Endodermal cell (in vitro differentiated cells): ENCODE measurements around the gene AREL1. TPM values are rescaled to one million over a fixed set of nuclear protein-coding genes. Genes with fewer than 3 reads are reported as not detected.

Experiments
- DNase-seq: peaks from one replicate; pipeline ENCODE4 v3.0.0-alpha.2; 2017
- H3K27ac ChIP-seq: 2 replicates; pipeline ENCODE4 v1.5.1; 2013; ENCODE audit warnings: mild to moderate bottlenecking, low read depth, low read length, moderate library complexity
- H3K27me3 ChIP-seq: 2 replicates; pipeline ENCODE4 v1.6.1; 2013; ENCODE audit warnings: mild to moderate bottlenecking, low read length, moderate library complexity; ENCODE audit not compliant: insufficient read depth, control insufficient read depth, poor library complexity, severe bottlenecking
- H3K36me3 ChIP-seq: 2 replicates; pipeline ENCODE4 v1.7.0; 2013; ENCODE audit warnings: mild to moderate bottlenecking, low read length, moderate library complexity; ENCODE audit not compliant: control insufficient read depth, insufficient read depth
- H3K4me1 ChIP-seq: one replicate; pipeline ENCODE4 v1.7.0; 2013; ENCODE audit warnings: low read length; ENCODE audit not compliant: control insufficient read depth, insufficient read depth
- H3K4me3 ChIP-seq: 2 replicates; pipeline ENCODE4 v1.5.1; 2013; ENCODE audit warnings: mild to moderate bottlenecking, low read length, moderate library complexity
- H3K9ac ChIP-seq: 2 replicates; pipeline ENCODE4 v1.6.1; 2013; ENCODE audit warnings: mild to moderate bottlenecking, low read length, moderate library complexity; ENCODE audit not compliant: poor library complexity, severe bottlenecking; ENCODE audit errors: extremely low read depth
- H3K9me3 ChIP-seq: 2 replicates; pipeline ENCODE4 v1.6.1; 2013; ENCODE audit warnings: mild to moderate bottlenecking, low read length, moderate library complexity; ENCODE audit not compliant: control insufficient read depth
- H3K27ac Mint-ChIP-seq: 2 replicates; pipeline ENCODE4 v1.8.0; 2020; ENCODE audit warnings: mixed read lengths
- H3K27me3 Mint-ChIP-seq: 2 replicates; pipeline ENCODE4 v1.8.0; 2021; ENCODE audit warnings: mild to moderate bottlenecking, mixed read lengths; ENCODE audit not compliant: insufficient read depth
- H3K36me3 Mint-ChIP-seq: 2 replicates; pipeline ENCODE4 v1.8.0; 2020; ENCODE audit warnings: low read depth, mixed read lengths
- H3K4me1 Mint-ChIP-seq: 2 replicates; pipeline ENCODE4 v1.8.0; 2020; ENCODE audit warnings: mixed read lengths
- H3K4me3 Mint-ChIP-seq: 2 replicates; pipeline ENCODE4 v1.8.0; 2020; ENCODE audit warnings: mild to moderate bottlenecking, moderate library complexity, mixed read lengths
- H3K9me3 Mint-ChIP-seq: 2 replicates; pipeline ENCODE4 v1.8.0; 2020; ENCODE audit warnings: mild to moderate bottlenecking, mixed read lengths
- WGBS, 2 experiments: methylation state at CpG; one replicate each; pipeline versions ENCODE4 v1.1.5 to v1.1.7; 2013; ENCODE audit warnings: missing lambda C conversion rate in 2 of 2, mixed read lengths in 1 of 2; ENCODE audit not compliant: insufficient coverage in 1 of 2, insufficient read length in 1 of 2; 5-methylcytosine and 5-hydroxymethylcytosine counted together
- total RNA-seq, 2 donors: library from RNA; stranded (reverse); fragmentation: NEBNext Ultra II Directional in 1 of 2; extraction: Animal tissue kit (Norgen Biotek cat#: 25700) in 1 of 2; gene quantifications; 2 replicates in 1 of 2; 3 replicates in 1 of 2; pipeline ENCODE4 v1.2.1, GENCODE V29; 2021
- TF ChIP-seq, protein P1 (sequence below): fragments of 200-600 bp; sonication (generic); conservative IDR thresholded peaks from 2 replicates; pipeline ENCODE4 v1.5.0; 2021; ENCODE audit warnings: antibody characterized with exemption, mild to moderate bottlenecking

Gene AREL1
- total RNA-seq, 2 donors from 2014 or later: 36.5 to 39.0 TPM

DNA sequence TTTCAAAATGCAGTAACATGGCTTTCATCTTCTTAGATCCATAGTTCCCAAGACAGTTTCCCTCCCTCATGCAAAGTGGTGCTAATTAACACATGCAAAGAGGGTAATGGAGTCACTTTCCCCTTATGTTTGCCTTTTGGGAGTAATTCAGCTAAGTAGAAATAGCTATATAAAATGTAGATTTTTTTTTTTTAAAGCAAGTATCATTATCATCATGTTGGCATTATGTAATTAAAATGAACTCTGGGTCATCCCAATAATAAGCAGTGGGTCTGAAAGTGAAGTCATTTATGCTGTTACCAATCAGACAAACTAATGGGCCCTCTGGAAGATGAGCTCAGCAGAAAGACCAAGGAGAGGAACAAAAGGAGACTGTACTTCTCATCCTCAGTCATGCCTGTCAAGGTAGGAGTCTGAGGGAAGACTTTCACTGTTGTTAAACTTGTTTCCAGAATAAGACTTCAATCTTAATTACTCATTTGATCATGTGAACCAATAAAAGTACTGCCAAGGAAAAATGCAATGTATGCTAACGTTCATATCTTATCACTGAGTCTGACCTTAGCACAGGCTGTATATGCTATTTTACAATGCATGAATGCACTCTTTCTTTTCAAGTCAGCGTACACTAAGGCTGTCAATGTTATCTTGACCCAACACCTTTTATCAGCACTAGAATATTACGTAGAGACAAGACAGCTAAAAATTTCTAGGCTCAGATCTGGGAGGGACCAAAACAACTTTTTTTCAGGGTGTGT is 26.8 kb downstream of the AREL1 start:
- peaks cover 75% of the 10 kb centered on the region for H3K36me3 ChIP-seq
- peaks cover 6% of the 10 kb centered on the region for H3K4me1 Mint-ChIP-seq
- H3K9me3 ChIP-seq: no peaks in the 10 kb centered on the region
- no peaks in the 10 kb centered on the region for H3K4me1 ChIP-seq
- peaks cover 56% of the 10 kb centered on the region for H3K36me3 Mint-ChIP-seq
- H3K27ac ChIP-seq: no peak overlapping the region
- DNase-seq: no peak
- WGBS, 2 experiments: 92 to 93% methylated on average over 2 to 3 of the region's 3 CpGs
- H3K27ac Mint-ChIP-seq: no peak overlapping the region
- no peaks in the 10 kb centered on the region for H3K27me3 Mint-ChIP-seq
- no peak overlapping the region for H3K4me3 Mint-ChIP-seq
- no peaks in the 10 kb centered on the region for H3K27me3 ChIP-seq
- TF ChIP-seq, protein P1, sequence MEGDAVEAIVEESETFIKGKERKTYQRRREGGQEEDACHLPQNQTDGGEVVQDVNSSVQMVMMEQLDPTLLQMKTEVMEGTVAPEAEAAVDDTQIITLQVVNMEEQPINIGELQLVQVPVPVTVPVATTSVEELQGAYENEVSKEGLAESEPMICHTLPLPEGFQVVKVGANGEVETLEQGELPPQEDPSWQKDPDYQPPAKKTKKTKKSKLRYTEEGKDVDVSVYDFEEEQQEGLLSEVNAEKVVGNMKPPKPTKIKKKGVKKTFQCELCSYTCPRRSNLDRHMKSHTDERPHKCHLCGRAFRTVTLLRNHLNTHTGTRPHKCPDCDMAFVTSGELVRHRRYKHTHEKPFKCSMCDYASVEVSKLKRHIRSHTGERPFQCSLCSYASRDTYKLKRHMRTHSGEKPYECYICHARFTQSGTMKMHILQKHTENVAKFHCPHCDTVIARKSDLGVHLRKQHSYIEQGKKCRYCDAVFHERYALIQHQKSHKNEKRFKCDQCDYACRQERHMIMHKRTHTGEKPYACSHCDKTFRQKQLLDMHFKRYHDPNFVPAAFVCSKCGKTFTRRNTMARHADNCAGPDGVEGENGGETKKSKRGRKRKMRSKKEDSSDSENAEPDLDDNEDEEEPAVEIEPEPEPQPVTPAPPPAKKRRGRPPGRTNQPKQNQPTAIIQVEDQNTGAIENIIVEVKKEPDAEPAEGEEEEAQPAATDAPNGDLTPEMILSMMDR: no peak
- no peak overlapping the region for H3K4me3 ChIP-seq
- H3K9ac ChIP-seq: no peak overlapping the region
- H3K9me3 Mint-ChIP-seq: no peaks in the 10 kb centered on the region

DNA sequence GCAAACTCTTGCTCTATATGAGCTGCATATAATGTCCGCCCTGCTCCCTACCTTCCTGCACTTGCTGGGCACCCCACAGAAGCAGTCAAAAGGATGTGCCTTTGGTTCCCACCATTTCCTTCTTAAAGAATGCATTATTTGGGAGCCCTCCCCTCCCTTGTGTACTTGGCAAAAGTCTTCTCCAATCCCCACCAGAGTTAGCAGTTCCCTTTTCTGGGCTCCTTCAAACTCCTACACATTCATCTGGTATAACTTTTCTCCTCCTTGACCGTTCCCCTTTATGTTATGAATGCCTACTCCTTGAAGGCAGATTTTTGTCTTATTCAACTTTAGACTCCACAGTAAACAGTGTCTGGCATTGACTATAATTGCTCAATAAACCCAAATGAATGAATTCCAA is 27.8 kb downstream of the AREL1 start:
- TF ChIP-seq, protein P1: no peak
- no peak overlapping the region for H3K27ac Mint-ChIP-seq
- no peak overlapping the region for H3K4me3 Mint-ChIP-seq
- Histone ChIP-seq H3K9ac (no peak overlapping the region), H3K9me3 (no peaks in the 10 kb centered on the region), H3K4me1 (no peaks in the 10 kb centered on the region), H3K27ac (no peak overlapping the region), H3K4me3 (no peak overlapping the region), H3K36me3 (peaks cover 69% of the 10 kb centered on the region), H3K27me3 (no peaks in the 10 kb centered on the region)
- H3K9me3 Mint-ChIP-seq: no peaks in the 10 kb centered on the region
- WGBS, 2 experiments: 93 to 95% methylated on average over 2 of the region's 2 CpGs
- DNase-seq: no peak
- H3K27me3 Mint-ChIP-seq: no peaks in the 10 kb centered on the region
- peaks cover 6% of the 10 kb centered on the region for H3K4me1 Mint-ChIP-seq
- H3K36me3 Mint-ChIP-seq: peaks cover 54% of the 10 kb centered on the region

DNA sequence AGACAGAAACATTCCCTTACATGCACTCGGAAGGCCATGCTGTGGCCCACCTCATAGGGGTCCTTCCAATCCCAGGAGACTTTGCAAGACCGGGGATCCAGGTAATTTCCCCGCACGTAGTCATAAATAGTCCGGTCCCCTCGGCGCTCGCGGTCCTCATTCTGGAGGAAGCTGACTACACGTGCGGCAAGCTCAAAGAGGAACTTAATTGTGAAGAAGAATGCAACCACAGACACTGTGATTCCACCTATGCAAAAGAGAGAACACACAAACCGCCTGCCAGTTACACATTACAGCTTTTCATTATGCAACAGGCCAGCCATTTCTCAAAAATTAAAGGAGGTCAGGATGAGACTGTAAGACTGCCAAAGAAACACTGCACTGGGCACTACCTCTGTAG is 28.4 kb downstream of the AREL1 start:
- Histone ChIP-seq H3K9ac (no peak overlapping the region), H3K4me1 (no peaks in the 10 kb centered on the region), H3K9me3 (no peaks in the 10 kb centered on the region), H3K4me3 (no peak overlapping the region), H3K27me3 (no peaks in the 10 kb centered on the region), H3K36me3 (peaks cover 65% of the 10 kb centered on the region), H3K27ac (no peak overlapping the region)
- no peak for DNase-seq
- H3K36me3 Mint-ChIP-seq: peaks cover 52% of the 10 kb centered on the region
- 97% methylated on average over 11 to 12 of the region's 12 CpGs for WGBS, 2 experiments
- H3K27ac Mint-ChIP-seq: no peak overlapping the region
- no peak overlapping the region for H3K4me3 Mint-ChIP-seq
- H3K9me3 Mint-ChIP-seq: no peaks in the 10 kb centered on the region
- TF ChIP-seq, protein P1: no peak
- peaks cover 6% of the 10 kb centered on the region for H3K4me1 Mint-ChIP-seq
- no peaks in the 10 kb centered on the region for H3K27me3 Mint-ChIP-seq
